Measurements from ENCODE around the gene ACTL7B.

GRCh38 chr9:108860764-108861163 lies 5.0 kb upstream of the ACTL7B start:
- TF ChIP-seq CTCF (IDR thresholded peaks at IDR 0.05) (no peak), FOXJ3 (CRISPR knock-in tag; IDR thresholded peaks at IDR 0.05; ENCODE audit: borderline replicate concordance) (no peak), ZNF671 (CRISPR knock-in tag; IDR thresholded peaks at IDR 0.05) (no peak), E2F4 (CRISPR knock-in tag; IDR thresholded peaks at IDR 0.05; ENCODE audit: borderline replicate concordance, low read depth) (no peak), CBFB (CRISPR knock-in tag; IDR thresholded peaks at IDR 0.05; ENCODE audit: low read depth) (no peak), MAX (CRISPR knock-in tag; IDR thresholded peaks at IDR 0.05) (no peak), IRF1 (CRISPR knock-in tag; IDR thresholded peaks at IDR 0.05) (no peak), PREB (CRISPR knock-in tag; IDR thresholded peaks at IDR 0.05; ENCODE audit: borderline replicate concordance) (no peak), MXD4 (CRISPR knock-in tag; IDR thresholded peaks at IDR 0.05; ENCODE audit: borderline replicate concordance) (no peak)
